K562 (cell line): ENCODE measurements around the gene DBH. TPM values are rescaled to one million over a fixed set of nuclear protein-coding genes. Genes with fewer than 3 reads are reported as not detected.

Experiments used
- ATAC-seq: fragments of 200-7000 bp; cut with Tn5 transposase; 3 replicates; pipeline ENCODE4 v1.9.1; 2020; ENCODE audit warnings: moderate library complexity
- BruUV-seq: library from RNA; stranded (reverse); fragments of 400-500 nt; replicated peaks from 2 replicates; lab custom pipeline; 2021; lab: Mats Ljungman, UMichigan
- CTCF ChIA-PET: fragments of 300-600 bp; formaldehyde crosslinking; extraction: SDS; loops from one replicate; lab custom pipeline; 2021; ENCODE audit warnings: low intra/inter-chr PET ratio; lab: Yijun Ruan, JAX
- POLR2A ChIA-PET: fragments of 300-600, 350-650 bp; sonication (Branson Sonifier 250); formaldehyde crosslinking; extraction: SDS; loops from one replicate; lab custom pipeline; 2021; ENCODE audit warnings: antibody characterized with exemption, inconsistent platforms; lab: Yijun Ruan, JAX
- DNase-seq, 4 experiments: peaks; one replicate each; pipeline versions ENCODE4 v3.0.0 to v3.0.0-alpha.2; 2011 to 2018; ENCODE audit warnings: low spot score in 3 of 4, mixed read lengths in 3 of 4; ENCODE audit errors: extremely low read depth in 1 of 4
- FAIRE-seq: peaks from 2 replicates; lab custom pipeline; 2011; peaks lifted over from hg19 to GRCh38; lab: Jason Lieb, UNC
- H2AFZ ChIP-seq: 2 replicates; pipeline ENCODE4 v1.6.0; 2011; ENCODE audit warnings: low read depth, low read length, control low read depth, inconsistent platforms
- H3K27ac ChIP-seq: fragments of 200-600 bp; 3 replicates; pipeline ENCODE4 v1.8.0; 2011; ENCODE audit warnings: low read depth, mild to moderate bottlenecking, control low read depth, inconsistent platforms, low read length, moderate library complexity, mixed read lengths; ENCODE audit errors: extremely low read depth
- H3K27me3 ChIP-seq, 2 experiments: fragments of 300-600 bp in 1 of 2; 2 replicates in 1 of 2; 3 replicates in 1 of 2; pipeline versions ENCODE4 v1.6.0 to v1.8.0; 2011; ENCODE audit warnings: inconsistent platforms in 2 of 2, low read length in 2 of 2, mild to moderate bottlenecking in 1 of 2, mixed read lengths in 1 of 2, moderate library complexity in 1 of 2; ENCODE audit not compliant: control insufficient read depth in 2 of 2, insufficient read depth in 2 of 2
- H3K36me3 ChIP-seq: fragments of 300-600 bp; 3 replicates; pipeline ENCODE4 v1.8.0; 2011; ENCODE audit warnings: mild to moderate bottlenecking, low read length, inconsistent platforms; ENCODE audit not compliant: control insufficient read depth, insufficient read depth
- H3K4me1 ChIP-seq, 2 experiments: fragments of 200-600 bp in 1 of 2; replicated peaks in 1 of 2; 2 replicates in 1 of 2; 3 replicates in 1 of 2; pipeline versions ENCODE4 v1.5.1 to v1.8.0; 2011; ENCODE audit warnings: inconsistent platforms in 2 of 2, low read length in 2 of 2, mild to moderate bottlenecking in 1 of 2, mixed read lengths in 1 of 2, moderate library complexity in 1 of 2; ENCODE audit not compliant: control insufficient read depth in 2 of 2, insufficient read depth in 2 of 2
- H3K4me2 ChIP-seq: 2 replicates; pipeline ENCODE4 v1.6.1; 2011; ENCODE audit warnings: low read length, control low read depth, inconsistent platforms, mixed read lengths; ENCODE audit not compliant: insufficient read depth
- H3K4me3 ChIP-seq: fragments of 200-600 bp; sonication (generic), shearing (Covaris generic); 2 replicates; pipeline ENCODE4 v1.5.1; 2016; ENCODE audit warnings: control low read depth, inconsistent platforms
- H3K79me2 ChIP-seq: fragments of 200-600 bp; 3 replicates; pipeline ENCODE4 v1.8.0; 2011; ENCODE audit warnings: low read length, inconsistent platforms; ENCODE audit not compliant: control insufficient read depth, insufficient read depth
- H3K9ac ChIP-seq, 2 experiments: 2 replicates each; pipeline versions ENCODE4 v1.6.0 to v1.6.1; 2011; ENCODE audit warnings: low read depth in 2 of 2, low read length in 2 of 2, control low read depth in 1 of 2, inconsistent platforms in 1 of 2, mild to moderate bottlenecking in 1 of 2, mixed read lengths in 1 of 2; ENCODE audit not compliant: insufficient read depth in 1 of 2
- H3K9me1 ChIP-seq: one replicate; pipeline ENCODE4 v1.6.0; 2011; ENCODE audit warnings: inconsistent platforms, mild to moderate bottlenecking, low read length, moderate library complexity; ENCODE audit not compliant: control insufficient read depth, insufficient read depth
- H3K9me3 ChIP-seq: replicated peaks from 2 replicates; pipeline ENCODE4 v1.5.1; 2011; ENCODE audit warnings: low read depth, low read length, inconsistent platforms; ENCODE audit not compliant: control insufficient read depth, insufficient read depth
- H4K20me1 ChIP-seq: replicated peaks from 2 replicates; pipeline ENCODE4 v1.6.1; 2011; ENCODE audit warnings: low read length, inconsistent platforms, mixed read lengths; ENCODE audit not compliant: control insufficient read depth, insufficient read depth
- ARHGAP35 ChIP-seq: fragments of 450-650 bp; IDR thresholded peaks from 2 replicates; pipeline ENCODE4 v1.6.1; 2018; ENCODE audit not compliant: partially characterized antibody
- DACH1 ChIP-seq: fragments of 450-650 bp; IDR thresholded peaks from 2 replicates; pipeline ENCODE4 v1.6.1; 2018; ENCODE audit not compliant: partially characterized antibody
- MNT ChIP-seq, 2 experiments: fragments of 450-650 bp; conservative IDR thresholded peaks; 2 replicates each; pipeline ENCODE4 v1.6.1; 2017; ENCODE audit warnings: mild to moderate bottlenecking in 2 of 2, moderate library complexity in 2 of 2
- NCOA4 ChIP-seq: fragments of 450-650 bp; IDR thresholded peaks from 2 replicates; pipeline ENCODE4 v1.6.1; 2018; ENCODE audit warnings: mild to moderate bottlenecking; ENCODE audit not compliant: partially characterized antibody
- PURB ChIP-seq: sonication (generic); formaldehyde crosslinking; IDR thresholded peaks from 2 replicates; pipeline ENCODE4 v1.9.0; 2021; ENCODE audit warnings: low read depth, mild to moderate bottlenecking, missing genetic modification reagents
- SIN3A ChIP-seq, 2 experiments: fragments of 150-350 bp in 1 of 2; IDR thresholded peaks; 2 replicates each; pipeline ENCODE4 v1.6.1; 2011 to 2016; ENCODE audit warnings: borderline replicate concordance in 2 of 2, low read depth in 2 of 2, low read length in 2 of 2, mild to moderate bottlenecking in 2 of 2, moderate library complexity in 2 of 2; ENCODE audit not compliant: control insufficient read depth in 1 of 2
- STAG1 ChIP-seq: sonication (generic); formaldehyde crosslinking; IDR thresholded peaks from 2 replicates; pipeline ENCODE4 v1.5.0; 2020; ENCODE audit warnings: missing genetic modification reagents, borderline replicate concordance
- TEAD2 ChIP-seq: fragments of 450-650 bp; IDR thresholded peaks from 2 replicates; pipeline ENCODE4 v1.6.1; 2016; ENCODE audit warnings: missing genetic modification characterization, control low read depth, missing compliant biosample characterization
- WGBS: fragments of 100-300 bp; shearing (Covaris generic); methylation state at CpG from one replicate; pipeline ENCODE4 v1.1.6; 2016; ENCODE audit warnings: low coverage, mixed read lengths; ENCODE audit not compliant: insufficient coverage; ENCODE audit errors: missing lambda C conversion rate; 5-methylcytosine and 5-hydroxymethylcytosine counted together
- in situ Hi-C: fragments of 300-500 bp; cut with MboI; formaldehyde crosslinking; loops from 4 replicates; pipeline ENCODE4 v1.15.0; 2018; ENCODE audit warnings: inconsistent platforms, mixed read lengths
- intact Hi-C: fragments of 100-400 bp; cut with micrococcal nuclease; formaldehyde crosslinking; loops from 2 replicates; pipeline ENCODE4 v1.14.2; 2022
- polyA plus RNA-seq, 8 experiments: library from polyadenylated mRNA; depleted of rRNA in 4 of 8; stranded (reverse) in 5 of 8; unstranded in 3 of 8; fragments of >200 nt; fragmentation: Nextera tagmentation in 2 of 8; fragmentation: Illumina TruSeq in 1 of 8; extraction: Ambion mirVana in 2 of 8; extraction: Trizol in 1 of 8; gene quantifications; 2 replicates each; pipeline versions ENCODE4 v1.2.1 to v1.2.3, GENCODE V29; 2011 to 2014; ENCODE audit warnings: inconsistent platforms in 1 of 8, missing spikeins in 1 of 8
- total RNA-seq, 7 experiments: library from RNA; depleted of rRNA in 6 of 7; stranded (reverse); fragments of >200 nt in 6 of 7; fragmentation: Illumina TruSeq in 2 of 7; extraction: Trizol in 2 of 7; gene quantifications; 2 replicates each; pipeline versions ENCODE4 v1.2.1 to v1.2.3, GENCODE V29; 2011 to 2021; ENCODE audit warnings: low replicate concordance in 1 of 7

DBH gene
- total and polyA plus RNA-seq, 9 of the 15 experiments (the other 6 are each of a cell fraction or from before 2014, with no cell fraction given) = not detected

GRCh38 chr9:133693703-133694529, 57.8 kb downstream of the DBH start:
- Histone ChIP-seq H3K36me3 (no peaks in the 10 kb centered on the region), H3K27me3 (peaks cover 17 to 64% of the 10 kb centered on the region in 2 experiments), H3K4me2 (no peak overlapping the region), H4K20me1 (peaks cover 15% of the 10 kb centered on the region), H3K4me1 (peaks cover 0 to 4% of the 10 kb centered on the region in 2 experiments; a peak in 2 of 5 replicates), H3K79me2 (no peaks in the 10 kb centered on the region), H3K9me3 (no peaks in the 10 kb centered on the region)
- POLR2A ChIA-PET = no interaction called here
- no TSS peak for BruUV-seq
- ATAC-seq (no peak), FAIRE-seq (no peak)
- intact Hi-C loops = no loop called here
- no peak for TF ChIP-seq STAG1 (CRISPR knock-in tag)
- no peak for TF ChIP-seq NCOA4
- no peak for TF ChIP-seq DACH1
- TF ChIP-seq TEAD2 = no peak
- TF ChIP-seq MNT (conservative IDR thresholded peaks at IDR 0.05) = no peak
- no peak for TF ChIP-seq PURB
- no peak for TF ChIP-seq SIN3A (IDR thresholded peaks at IDR 0.05; ENCODE audit: borderline replicate concordance in 2 of 2, control insufficient read depth in 1 of 2, low read depth in 2 of 2, low read length in 2 of 2)
- no peak for TF ChIP-seq ARHGAP35
- TF ChIP-seq, all 486 proteins: peak for 0
- Histone ChIP-seq H3K9ac (no peak overlapping the region), H2AFZ (no peak overlapping the region), H3K27ac (no peak overlapping the region), H3K4me3 (no peak overlapping the region), H3K9me1 (no peaks in the 10 kb centered on the region)
- in situ Hi-C loops = no loop called here
- DNase-seq = no peak
- 3% methylated on average over 31 of the region's 32 CpGs for WGBS
- CTCF ChIA-PET = no interaction called here
